Endothelial cell of umbilical vein (primary cell): ENCODE data around the gene SMAD1.

Experiments used
- EZH2 ChIP-seq: IDR thresholded peaks from 2 replicates; pipeline ENCODE4 v1.6.1; 2012; ENCODE audit warnings: borderline replicate concordance, low read depth, mild to moderate bottlenecking, moderate library complexity, low read length, inconsistent platforms; ENCODE audit not compliant: severe bottlenecking
- POLR2AphosphoS5 ChIP-seq: IDR thresholded peaks from 2 replicates; pipeline ENCODE4 v1.6.1; 2012; ENCODE audit warnings: low read depth, mild to moderate bottlenecking, control low read depth, low read length, moderate library complexity; ENCODE audit not compliant: insufficient read depth
- TF ChIP-seq, protein P1 (sequence below), 2 donors: IDR thresholded peaks; 1 replicate in 1 of 2; 2 replicates in 1 of 2; pipeline ENCODE4 v1.5.1; 2011; ENCODE audit warnings: low read length in 2 of 2, mild to moderate bottlenecking in 2 of 2, moderate library complexity in 2 of 2, control low read depth in 1 of 2, inconsistent platforms in 1 of 2, low read depth in 1 of 2; ENCODE audit not compliant: insufficient read depth in 1 of 2; ENCODE audit errors: extremely low read depth in 1 of 2

DNA sequence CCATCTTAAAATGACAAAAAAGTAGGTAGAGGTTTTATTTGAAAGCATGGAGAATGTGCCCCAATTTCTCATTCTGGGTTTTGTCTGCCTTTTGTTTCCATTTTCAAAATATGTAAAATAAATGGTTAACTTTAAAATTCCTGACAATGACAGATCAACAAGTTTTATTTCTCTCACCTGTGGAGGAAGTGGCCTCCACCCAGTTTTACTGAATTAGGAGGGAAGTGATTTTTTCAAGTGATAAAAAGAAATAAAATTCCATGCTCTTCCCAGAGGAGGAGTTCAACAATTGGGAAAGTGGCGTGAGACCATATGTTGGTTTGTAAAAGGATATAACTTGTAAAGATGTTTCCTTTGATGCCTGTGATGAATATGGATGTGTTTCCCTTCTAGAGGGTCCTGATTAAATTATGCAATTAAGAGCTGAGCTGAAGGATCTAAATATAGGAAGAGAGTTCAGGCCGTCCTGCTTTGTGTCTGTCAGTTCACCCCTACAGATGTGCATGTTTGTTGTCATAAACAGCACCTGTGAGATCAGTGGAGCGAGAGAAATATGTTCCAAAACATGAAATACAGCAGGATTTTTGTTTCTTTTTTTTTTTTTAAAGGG lies 19.5 kb downstream of the SMAD1 start:
- TF ChIP-seq, protein P1, sequence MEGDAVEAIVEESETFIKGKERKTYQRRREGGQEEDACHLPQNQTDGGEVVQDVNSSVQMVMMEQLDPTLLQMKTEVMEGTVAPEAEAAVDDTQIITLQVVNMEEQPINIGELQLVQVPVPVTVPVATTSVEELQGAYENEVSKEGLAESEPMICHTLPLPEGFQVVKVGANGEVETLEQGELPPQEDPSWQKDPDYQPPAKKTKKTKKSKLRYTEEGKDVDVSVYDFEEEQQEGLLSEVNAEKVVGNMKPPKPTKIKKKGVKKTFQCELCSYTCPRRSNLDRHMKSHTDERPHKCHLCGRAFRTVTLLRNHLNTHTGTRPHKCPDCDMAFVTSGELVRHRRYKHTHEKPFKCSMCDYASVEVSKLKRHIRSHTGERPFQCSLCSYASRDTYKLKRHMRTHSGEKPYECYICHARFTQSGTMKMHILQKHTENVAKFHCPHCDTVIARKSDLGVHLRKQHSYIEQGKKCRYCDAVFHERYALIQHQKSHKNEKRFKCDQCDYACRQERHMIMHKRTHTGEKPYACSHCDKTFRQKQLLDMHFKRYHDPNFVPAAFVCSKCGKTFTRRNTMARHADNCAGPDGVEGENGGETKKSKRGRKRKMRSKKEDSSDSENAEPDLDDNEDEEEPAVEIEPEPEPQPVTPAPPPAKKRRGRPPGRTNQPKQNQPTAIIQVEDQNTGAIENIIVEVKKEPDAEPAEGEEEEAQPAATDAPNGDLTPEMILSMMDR (IDR thresholded peaks at IDR 0.05; ENCODE audit: extremely low read depth in 1 of 2, insufficient read depth in 1 of 2, low read depth in 1 of 2, low read length in 2 of 2) = no peak
- TF ChIP-seq POLR2AphosphoS5 = no peak
- no peak for TF ChIP-seq EZH2
